ENCODE results near the gene FSIP1.

Gene FSIP1

DNA sequence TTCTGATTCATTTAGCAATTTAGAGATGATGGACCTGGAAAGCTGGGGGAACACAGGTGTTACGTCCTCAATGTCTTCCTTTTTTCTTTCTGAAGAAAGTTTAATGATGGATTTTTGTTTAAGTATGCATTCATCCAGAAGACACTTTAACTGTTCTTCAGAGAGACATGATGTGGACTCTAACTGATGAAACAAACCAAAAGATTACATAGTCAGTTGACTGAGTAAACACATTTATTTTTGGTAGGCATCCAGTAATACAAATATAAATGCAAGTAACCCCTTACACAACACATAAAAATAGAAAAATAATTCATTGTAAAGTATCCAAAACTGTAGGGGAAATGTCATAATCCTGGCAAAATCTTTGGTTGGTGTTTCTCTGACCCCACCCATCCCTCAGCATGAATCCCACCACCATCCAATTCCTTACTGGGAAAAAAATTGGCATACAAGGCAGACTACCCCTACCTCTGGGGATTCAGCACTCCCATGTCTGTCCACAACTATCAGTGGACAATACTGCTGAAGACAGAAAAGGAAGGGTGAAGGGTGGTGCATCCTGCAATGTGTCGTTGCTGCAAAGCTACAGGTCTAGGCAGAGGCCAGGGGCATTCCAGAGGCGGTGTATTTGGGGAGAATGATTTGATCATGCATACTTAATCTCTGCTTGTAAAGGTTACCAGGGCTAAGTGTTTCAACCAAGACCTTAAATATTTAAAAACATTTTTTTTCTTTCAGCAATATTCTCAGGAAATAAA, 164.4 kb downstream of the FSIP1 start:
- DNase-seq (ENCODE audit: low read depth): no peak

DNA sequence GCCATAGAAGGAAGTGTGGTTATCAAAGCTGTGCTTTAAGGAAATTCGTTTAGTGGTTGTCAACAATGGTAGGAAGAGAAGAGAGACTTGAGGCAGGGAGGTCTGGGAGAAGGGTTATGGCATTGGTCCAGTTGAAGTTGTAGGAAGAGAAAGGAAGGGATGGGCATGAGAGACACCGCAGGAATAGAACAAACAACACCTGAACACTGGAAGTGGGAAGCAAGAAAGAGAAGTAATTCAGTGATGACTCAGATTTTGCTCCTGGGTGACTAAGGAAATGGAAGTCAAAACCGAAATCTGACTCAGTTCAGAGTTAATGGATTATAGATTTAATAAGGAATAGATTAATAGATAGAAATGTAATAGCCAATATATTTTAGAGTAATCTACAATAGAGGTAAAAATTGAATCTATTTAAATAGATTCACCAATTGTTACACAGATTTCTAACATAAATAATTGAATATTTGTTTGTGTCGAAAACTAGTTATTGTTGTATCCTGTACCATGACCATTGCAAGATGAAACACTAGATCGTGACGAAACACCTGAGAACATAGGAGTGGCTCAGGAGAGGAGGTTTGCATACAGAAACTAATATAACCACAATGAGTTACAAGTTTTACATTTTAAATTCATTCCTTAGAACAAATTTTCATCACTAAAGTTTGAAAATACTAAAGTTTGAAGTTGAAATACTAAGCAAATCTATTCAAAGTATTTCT, 165.7 kb downstream of the FSIP1 start:
- no peak for DNase-seq (ENCODE audit: low read depth)

DNA sequence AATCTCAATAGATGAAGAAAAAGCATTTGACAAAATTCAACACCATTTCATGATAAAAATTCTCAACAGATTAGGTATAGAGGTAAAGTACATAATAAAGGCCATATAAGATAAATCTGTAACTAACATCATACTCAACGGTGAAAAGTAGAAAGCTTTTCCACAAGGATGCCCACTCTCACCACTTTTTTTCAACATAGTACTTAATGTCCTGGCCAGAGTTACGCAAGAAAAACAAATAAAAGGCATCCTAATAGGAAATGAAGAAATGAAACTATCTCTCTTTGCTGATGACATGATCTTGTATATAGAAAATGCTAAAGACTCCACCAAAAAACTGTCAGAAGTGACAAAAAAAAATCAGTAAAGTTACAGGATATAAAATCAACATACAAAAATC, 168.8 kb downstream of the FSIP1 start:
- DNase-seq (ENCODE audit: low read depth): no peak

DNA sequence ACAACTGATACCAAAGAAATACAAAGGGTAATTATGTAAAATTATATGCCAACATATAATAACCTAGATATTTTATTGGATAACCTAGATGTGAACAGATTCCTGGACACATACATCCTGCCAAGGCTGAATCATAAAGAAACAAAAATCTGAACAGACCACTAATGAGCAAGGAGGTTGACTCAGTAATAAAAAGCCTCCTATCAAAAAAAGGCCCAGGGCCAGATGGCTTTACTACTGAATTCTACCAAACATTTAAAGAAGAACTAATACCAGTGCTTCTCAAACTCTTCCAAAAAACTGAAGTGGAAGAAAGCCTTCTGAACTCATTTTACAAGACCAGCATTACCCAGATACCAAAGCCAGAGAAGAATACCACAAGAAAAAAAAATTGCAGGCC, 169.4 kb downstream of the FSIP1 start:
- no peak for DNase-seq (ENCODE audit: low read depth)

DNA sequence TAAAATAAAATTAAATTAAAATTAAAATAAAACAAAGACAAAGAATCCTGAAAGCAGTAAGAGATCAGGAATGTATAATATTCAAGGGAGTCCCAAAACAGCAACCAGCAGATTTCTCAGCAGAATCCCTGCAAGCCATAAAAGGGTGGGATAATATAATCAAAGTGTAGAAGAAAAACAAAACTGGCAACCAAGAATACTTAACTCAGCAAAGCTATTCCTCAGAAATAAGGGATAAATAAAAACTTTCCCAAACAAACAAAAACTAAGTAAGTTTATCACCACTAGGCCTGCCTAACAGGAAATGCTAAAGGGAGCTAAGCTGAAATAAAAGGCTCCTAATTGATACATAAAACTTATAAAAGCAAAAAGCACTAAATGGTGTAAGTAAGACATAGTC, 172.0 kb downstream of the FSIP1 start:
- DNase-seq (ENCODE audit: low read depth): no peak

DNA sequence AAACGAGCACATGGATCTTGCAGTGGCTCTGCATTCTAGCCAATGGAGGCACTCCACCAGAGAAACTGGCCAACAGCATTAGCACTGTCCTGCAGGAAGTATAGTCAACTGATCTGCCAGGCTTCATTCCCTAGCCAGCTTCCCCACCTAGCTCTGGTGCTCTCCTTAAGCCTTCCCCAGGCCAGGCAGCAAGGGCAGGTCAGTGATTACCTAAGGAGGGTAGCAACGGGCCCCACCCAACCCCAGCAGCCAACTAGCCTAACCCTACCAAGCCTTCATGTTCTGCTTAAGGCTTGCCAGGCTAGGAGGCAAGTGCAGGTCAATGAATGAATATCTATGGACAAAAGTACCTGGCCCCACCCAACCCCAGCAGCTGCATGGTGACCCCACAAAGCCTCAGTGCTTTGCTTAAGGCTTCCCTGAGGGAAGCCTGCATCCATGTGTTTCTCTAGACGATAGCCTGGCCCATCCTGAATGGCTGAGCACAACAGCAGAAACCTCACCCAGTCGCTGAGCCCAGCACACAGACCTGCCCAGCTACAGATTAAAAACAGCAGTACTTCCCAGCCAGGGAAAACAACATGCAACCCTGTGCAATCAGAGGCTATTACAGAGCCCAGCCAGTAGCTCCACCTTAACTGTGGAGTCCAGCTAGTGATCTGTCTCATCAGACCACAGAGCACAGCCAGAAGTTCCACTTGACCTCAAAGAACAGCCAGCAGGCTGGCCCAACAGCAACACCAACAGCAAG, 173.3 kb downstream of the FSIP1 start:
- no peak for DNase-seq (ENCODE audit: low read depth)

DNA sequence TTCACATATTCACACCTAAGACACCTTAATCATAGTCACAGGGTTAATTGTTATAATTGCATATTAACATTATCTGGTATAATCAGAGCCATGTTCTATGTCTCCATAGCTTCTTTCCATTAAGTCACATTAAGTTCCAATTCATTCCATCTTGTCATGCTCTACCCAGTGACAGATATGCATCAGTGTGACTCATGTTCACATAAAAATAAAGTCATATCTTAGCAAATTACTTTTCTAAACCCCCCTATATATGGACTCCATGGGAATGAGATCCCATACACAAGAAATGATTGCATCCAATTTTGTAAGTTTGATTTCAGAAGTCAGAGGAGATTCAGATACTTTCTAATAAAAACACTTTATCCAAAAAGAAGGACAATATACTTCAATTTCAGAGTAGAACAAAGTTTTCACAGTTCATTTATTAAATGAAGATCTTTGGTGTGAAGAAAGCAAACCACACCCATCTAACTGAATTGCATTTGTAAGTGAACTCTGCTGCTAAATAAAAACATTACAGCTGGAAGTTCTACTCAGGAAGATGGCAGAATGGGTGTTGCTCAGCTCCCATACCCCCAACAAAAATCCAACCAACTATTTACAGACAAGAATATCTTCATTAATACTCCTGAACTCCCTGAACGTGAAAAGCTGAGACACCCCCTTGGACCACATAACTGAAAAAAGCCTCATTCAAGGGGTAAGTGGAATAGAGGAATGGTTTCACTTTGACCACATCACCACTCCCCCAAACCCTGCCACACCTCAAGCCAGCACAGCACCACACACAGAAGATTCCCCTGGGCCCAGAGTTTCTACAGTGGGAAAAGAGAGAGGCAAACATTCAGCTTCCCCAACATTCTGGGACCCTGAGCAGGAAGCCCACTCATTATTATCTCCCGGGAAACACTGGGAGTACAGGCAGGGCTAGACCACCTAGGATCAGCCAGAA, 174.2 kb downstream of the FSIP1 start:
- no peak for DNase-seq (ENCODE audit: low read depth)

DNA sequence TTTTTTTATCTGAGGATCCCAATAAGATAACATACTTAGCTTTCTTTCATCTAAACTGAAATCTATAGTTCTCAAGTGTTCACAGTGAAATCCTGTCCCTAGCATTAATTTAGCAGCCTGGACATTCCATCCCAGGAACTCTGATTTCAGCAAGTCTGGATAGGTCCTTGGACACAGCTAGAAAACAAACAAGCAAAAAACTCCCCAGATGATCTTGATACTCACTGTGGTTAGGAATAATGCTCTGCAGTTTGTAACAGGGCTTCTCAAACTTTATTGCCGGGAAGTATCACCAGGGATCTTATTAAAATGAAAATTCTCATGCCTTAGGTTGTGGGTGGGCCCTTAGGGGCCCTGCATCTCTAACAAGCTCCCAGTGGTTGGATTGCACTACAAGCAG, 177.5 kb downstream of the FSIP1 start:
- DNase-seq (ENCODE audit: low read depth): no peak

DNA sequence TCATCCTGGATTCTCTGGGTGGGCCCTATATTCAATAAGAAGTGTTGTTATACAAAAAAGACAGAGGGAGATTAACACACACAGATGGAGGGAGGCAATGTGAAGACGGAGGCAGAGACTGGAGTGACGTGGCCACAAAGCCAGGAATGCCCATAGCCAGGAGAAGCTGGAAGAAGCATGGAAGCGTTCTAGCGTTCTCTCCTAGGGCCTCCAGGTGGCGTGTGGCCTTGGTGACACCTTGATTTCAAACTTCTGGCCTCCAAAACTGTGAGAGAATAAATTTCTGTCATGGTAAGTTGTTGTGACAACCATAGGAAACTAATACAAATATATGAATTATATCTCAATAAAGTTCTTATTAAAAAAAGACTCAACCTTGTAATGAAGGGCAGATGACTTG, 180.5 kb downstream of the FSIP1 start:
- no peak for DNase-seq (ENCODE audit: low read depth)

DNA sequence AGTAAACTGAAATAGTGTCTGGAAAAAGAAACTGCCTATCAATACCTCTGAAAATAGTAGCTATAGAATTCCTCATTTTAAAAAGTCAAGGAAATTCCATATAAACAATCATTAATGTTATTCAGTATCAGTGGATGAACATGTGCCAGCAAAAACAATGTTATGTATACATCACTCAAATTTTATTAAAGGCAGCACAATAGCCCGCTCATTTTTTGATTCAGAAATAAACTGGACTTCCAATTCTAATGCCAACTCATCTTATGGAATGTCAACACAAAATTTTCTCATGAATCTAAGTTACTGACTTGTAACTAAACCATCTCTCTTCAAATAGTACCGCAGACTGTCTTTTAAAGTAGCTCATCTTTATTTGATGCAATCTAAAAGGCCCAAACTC, 182.8 kb downstream of the FSIP1 start:
- no peak for DNase-seq (ENCODE audit: low read depth)

DNA sequence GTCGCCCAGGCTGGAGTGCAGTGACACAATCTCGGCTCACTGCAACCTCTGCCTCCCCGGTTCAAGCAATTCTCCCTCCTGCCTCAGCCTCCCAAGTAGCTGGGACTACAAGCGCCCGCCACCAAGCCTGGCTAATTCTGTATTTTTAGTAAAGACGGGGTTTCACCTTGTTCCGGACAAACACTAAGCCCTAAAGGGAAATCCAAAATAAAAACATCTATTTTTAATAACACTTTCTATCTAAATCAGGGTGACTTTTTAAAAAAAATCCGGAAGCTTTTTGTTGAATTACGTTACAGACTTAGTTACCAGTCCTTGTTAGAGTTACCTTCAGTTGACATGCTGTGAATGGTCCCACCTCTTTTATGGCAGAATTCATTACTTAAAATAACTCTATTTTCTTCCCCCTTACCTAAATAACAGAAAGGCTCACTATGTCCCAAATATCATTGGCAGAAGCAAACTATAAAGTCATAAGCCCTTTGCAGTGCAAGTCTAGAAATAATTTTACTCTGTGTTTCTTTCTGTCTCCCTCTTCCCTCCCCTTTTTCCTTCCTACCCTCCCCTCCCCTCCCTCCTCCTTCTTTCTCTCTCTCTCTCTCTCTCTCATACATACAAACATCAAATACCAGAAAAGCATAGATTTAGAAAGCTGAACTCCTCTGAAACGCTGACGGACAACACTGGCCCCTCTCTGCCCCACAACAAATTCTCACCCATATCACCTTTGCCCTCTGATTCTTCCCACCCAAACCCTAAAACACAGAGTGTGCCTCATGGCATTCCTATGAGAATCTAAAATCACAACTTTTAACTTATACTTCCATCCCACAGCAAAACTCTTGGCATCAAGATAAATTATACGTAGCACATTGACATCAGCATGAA, 183.4 kb downstream of the FSIP1 start:
- no peak for DNase-seq (ENCODE audit: low read depth)

DNA sequence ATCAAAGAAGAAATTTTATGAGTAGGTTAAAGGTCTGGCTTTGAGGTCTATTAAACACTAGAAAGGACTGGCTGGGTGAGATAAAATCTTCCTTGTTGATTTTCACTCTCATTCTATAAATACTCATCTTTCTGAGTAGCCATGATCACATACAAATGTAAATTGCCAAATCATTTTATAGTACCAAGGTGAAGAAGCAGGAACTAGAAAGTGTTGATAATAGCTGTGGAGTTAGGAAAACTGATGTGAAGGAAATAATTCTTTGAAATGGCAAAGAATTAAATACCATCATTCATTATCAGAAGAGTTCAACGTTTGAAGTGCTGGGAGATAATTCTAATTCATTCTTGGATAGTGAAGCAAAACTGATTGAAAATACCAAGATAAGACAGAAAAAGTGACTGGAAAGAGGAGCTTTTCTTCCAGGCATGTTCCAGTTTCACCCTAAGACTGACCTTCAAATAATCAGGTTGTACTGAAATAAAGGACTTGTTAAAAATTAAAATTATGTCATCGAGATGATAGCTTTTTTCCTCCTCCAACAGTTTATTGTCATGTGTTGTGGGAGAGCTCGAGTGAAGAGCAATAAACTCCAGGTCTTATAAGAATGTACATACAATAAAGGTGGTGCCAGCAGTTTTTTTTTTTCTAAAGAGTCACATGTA, 184.3 kb downstream of the FSIP1 start:
- no peak for DNase-seq (ENCODE audit: low read depth)

DNA sequence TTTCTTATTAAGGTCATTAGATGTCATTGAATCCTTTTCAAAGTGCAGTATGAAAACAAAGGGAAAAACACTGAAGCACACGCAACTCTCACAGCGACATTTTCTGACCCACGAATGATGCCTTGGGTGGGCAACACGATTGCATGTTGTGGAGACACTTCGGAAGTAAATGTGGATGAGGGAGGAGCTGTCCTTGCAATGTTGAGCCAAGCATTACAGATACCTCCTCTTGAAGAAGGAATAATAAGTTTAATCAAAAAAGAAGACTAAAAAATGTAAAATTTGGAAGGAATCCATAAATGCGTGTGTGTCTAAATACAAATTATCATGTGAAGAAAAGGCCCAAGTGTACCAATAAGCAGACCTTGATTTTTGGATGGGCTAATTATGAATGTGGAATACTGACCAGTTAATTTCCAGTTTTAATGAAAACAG, 184.9 kb downstream of the FSIP1 start:
- no peak for DNase-seq (ENCODE audit: low read depth)

DNA sequence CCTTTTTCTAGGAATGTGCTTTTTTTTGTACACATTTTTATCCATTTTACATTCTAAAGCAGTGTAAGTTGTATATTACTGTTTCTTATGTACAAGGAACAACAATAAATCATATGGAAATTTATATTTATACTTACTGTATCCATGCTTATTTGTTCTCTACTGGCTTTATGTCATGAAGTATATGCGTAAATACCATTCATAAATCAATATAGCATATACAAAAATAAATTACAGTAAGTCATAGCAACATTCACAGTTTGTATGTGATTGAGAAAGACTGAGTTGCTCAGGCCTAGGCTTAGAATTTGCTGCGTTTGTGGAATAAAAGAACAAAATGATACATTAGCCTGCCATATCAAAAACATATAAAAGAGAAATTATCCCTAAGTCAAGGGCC, 185.3 kb downstream of the FSIP1 start:
- no peak for DNase-seq (ENCODE audit: low read depth)

DNA sequence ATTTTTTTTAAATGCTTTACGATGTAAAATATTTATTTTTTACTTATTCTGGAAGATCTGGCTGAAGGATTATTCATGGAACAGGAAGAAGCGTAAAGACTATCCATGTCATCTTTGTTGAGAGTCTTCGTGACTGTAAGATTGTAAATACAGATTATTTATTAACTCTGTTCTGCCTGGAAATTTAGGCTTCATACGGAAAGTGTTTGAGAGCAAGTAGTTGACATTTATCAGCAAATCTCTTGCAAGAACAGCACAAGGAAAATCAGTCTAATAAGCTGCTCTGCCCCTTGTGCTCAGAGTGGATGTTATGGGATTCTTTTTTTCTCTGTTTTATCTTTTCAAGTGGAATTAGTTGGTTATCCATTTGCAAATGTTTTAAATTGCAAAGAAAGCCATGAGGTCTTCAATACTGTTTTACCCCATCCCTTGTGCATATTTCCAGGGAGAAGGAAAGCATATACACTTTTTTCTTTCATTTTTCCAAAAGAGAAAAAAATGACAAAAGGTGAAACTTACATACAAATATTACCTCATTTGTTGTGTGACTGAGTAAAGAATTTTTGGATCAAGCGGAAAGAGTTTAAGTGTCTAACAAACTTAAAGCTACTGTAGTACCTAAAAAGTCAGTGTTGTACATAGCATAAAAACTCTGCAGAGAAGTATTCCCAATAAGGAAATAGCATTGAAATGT, 186.1 kb downstream of the FSIP1 start:
- no peak for DNase-seq (ENCODE audit: low read depth)

DNA sequence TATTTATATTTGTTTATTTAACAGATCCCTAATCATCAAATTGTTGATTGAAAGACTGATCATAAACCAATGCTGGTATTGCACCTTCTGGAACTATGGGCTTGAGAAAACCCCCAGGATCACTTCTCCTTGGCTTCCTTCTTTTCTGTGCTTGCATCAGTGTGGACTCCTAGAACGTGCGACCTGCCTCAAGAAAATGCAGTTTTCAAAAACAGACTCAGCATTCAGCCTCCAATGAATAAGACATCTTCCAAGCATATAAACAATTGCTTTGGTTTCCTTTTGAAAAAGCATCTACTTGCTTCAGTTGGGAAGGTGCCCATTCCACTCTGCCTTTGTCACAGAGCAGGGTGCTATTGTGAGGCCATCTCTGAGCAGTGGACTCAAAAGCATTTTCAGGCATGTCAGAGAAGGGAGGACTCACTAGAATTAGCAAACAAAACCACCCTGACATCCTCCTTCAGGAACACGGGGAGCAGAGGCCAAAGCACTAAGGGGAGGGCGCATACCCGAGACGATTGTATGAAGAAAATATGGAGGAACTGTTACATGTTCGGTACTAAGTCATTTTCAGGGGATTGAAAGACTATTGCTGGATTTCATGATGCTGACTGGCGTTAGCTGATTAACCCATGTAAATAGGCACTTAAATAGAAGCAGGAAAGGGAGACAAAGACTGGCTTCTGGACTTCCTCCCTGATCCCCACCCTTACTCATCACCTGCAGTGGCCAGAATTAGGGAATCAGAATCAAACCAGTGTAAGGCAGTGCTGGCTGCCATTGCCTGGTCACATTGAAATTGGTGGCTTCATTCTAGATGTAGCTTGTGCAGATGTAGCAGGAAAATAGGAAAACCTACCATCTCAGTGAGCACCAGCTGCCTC, 187.1 kb downstream of the FSIP1 start:
- no peak for DNase-seq (ENCODE audit: low read depth)

DNA sequence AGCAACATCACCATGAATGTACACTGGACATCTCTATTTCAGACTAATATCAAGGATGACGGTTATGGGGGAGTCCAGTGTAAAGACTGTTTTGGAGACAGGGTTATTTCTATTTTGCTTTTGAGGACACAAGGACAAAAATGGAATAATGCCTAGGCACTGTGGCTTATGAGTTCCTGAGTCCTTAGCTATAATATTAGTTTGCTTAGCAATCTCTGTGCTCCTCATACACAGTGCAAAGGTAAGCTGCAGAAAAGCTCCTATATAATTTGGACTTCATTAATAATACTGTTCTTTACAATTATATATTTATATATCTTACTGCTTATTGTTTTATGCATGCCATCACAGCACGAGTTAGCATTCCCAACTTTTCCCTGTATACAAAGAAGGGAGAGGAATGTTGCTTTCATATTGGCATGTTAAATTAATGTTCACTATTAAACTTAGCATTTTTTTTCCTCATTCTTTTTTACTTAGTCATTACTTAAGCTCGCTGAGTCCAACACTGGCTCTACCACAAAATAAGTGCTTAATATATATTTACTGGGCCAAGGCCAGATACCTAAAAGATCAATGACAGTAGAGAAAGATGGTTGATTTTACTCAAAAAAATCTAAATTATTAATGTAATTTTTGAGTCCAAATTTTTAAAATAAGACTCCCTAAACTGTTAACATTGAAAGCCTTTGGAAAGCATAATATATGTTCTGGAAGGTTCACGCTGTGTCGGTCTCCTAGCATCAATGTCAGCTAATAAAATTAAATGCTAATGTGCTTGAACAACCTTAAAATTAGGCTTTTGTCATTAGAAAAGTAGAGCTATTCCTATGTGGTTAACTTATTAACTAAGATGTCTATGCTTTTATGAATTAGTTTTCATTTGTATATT, 187.9 kb downstream of the FSIP1 start:
- no peak for DNase-seq (ENCODE audit: low read depth)
